Iris pigment epithelial cell (primary cell): Measurements from ENCODE around the gene ST6GALNAC3.
A peak's percentile ranks its signal among the peaks of the same experiment; 100 is the strongest.

ENCODE experiments used
- DNase-seq: peaks from one replicate; pipeline ENCODE4 v3.0.0-alpha.2; 2011; ENCODE audit warnings: low read depth

Gene ST6GALNAC3

DNA sequence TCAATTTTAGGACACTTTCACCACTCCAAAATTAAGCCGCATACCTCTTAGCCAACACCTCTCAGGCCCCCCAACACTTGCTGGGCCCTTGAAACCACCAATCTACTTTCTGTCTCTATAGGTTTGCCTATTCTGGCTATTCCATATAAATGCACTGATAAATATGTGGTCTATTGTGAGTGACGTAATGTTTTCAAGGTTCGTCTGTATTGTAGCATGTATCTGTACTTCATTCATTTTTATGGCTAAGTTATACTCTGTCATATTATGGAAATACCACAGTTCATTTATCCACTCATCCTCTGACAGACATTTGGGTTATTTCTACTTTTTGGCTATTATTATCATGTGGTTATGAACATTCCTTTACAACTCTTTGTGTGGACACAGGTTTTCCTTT is 432.8 kb downstream of the ST6GALNAC3 start:
- DNase-seq: no peak

DNA sequence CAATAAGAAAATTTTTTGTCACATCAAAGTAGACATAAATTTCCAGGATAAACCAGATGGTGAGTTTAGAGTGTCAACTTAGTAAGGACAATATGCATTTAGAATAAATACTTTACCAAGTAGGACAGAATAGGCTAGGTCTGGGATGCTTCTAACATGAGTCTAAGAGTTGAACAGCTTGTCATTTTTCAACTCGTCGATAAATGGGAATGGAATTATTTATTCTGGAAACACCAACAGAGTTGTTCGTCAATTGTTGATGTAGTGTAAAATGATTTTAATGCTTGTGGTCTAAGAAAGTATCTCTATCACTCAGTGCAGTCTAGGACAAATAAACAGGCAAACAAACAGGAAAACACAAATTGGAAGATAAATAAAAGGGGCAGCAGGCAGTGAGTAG is 434.3 kb downstream of the ST6GALNAC3 start:
- no peak for DNase-seq

DNA sequence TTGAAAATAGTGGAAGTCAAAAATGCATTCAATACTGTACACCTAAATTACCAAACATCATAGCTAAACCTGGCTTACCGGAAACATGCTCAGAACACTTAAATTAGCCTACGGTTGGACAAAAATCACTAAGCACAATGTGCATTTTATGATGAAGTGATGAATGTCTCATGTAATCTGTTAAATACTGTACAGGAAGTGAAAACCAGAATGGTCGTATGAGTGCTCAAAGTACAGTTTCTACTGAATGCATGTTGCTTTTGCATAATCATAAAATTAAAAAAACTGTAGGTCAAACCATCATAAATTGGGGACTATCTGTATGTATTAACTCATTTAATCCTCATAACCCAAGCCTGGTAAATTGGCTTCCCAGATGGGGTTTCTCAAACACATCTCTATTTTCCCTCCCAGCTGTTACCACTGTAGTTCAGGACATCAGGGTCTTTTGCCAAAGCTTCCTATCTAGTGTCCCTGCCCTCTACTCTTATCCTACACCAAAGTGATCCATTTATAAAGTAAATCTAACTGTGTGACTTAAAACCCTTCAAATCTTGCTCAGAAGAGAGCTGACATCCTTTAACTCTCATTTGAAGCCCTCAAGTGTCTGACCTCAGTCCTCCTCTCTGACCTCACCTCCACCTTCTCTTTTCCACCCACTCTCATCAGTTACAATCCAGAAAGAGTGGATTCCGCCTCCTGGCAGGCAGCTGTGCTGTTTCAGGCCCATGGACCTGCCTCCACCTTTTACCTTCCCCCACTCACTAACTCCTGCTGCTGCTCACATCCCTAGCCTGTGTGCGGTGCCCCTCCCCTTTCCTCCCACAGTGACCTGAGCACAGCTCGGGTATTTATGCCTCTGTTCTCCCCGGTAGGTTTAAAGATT is 436.4 kb downstream of the ST6GALNAC3 start:
- DNase-seq: no peak

DNA sequence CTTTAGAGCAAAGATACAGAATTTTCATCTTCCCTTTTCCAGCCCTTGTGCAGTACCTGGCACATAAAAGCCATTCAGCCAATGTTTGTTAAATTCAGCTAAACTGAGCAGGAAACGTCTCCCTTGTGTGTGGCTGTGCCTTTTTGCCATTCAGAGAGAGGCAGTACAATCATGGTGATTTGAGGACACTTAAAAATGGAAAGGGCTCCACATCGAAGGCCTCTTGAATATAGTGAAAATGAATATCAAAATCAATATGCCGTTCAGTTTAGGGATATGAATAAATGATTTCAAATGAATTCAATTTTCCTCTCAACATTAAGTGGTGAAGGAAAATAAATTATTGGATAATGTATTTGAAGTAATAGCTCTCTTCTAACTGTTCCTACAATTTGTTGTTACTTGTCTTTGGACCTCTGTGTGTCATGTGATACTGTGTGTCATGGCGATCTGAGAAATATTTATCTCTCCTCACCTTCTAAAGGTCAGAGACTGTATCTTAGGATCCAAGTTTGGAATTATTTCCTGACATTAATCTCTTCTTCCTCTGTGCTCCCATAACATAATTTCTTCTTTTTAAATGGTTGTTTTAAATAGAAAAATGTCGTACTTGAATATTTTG is 437.1 kb downstream of the ST6GALNAC3 start:
- no peak for DNase-seq

DNA sequence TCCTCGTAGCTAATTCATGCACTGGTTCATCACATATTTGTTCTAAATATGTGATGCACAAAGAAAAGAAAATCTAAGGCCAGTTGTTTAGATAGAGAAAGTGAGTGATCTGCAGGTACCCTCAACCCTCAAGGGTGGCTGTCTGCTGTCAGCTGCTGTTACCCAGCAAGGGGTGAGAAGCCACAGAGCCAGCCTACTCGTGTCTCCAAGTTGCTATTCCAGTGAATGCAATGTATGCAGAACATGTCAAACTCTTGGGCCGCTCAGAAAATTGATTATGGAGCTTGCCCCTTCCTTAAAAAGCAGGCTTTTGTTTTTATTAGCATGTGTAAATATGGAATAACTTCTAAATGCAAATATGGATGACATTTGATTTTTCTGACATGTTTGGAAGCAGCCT is 456.4 kb downstream of the ST6GALNAC3 start:
- DNase-seq: no peak

DNA sequence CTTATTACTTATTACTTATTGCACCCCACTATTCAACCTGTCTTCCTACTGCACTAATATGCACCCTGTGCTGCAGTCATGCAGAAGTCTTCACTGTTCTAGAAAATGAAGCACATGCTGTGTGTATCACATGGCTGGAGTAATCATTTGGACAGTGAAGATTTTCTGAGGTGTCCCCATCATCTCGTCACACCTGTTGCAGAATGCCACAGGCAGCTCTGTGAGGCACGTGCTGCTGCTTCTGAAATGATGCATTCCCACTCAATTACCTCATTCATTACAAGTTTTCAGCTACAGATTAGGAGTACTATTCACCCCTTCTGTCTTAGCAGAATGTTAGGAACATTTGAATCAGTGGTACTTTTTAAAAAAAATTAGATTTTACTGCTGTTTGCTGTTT is 467.1 kb downstream of the ST6GALNAC3 start:
- DNase-seq: no peak

DNA sequence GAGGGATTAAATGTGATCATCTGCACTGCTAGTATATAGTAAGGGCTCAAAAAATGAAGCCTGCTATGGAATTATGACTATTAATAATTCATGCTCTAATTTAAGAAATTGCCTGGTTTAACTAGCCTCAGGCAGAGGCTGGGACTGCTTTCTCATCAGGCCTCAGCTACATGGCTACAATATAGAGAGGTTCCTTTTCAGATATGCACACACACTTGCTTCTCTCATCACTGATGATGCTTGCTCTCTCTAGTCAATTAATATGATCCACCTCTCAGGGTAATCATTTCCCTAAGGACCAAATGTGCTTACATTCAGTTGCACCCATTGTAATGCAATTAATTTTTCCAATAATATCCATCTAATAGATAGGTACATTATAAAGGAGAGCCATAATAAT is 467.8 kb downstream of the ST6GALNAC3 start:
- no peak for DNase-seq

DNA sequence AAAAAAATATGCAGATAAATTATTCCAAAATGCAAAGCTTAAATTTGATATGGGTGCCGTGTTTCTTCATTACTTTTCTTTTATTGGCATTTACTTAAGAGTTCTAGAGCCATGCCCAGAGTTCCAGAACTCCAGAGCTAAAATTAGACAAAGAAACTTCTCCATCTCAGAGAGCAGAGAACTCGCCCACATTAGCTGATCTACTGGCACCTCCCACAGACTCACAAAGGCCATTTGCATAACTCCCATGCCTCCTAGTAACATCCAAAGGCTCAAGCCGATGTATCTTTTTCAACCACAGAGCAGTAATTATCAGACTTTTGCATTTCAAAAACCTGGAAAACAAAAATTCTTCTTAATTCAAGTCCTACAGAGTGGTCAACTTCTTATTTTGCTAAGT is 468.9 kb downstream of the ST6GALNAC3 start:
- no peak for DNase-seq

DNA sequence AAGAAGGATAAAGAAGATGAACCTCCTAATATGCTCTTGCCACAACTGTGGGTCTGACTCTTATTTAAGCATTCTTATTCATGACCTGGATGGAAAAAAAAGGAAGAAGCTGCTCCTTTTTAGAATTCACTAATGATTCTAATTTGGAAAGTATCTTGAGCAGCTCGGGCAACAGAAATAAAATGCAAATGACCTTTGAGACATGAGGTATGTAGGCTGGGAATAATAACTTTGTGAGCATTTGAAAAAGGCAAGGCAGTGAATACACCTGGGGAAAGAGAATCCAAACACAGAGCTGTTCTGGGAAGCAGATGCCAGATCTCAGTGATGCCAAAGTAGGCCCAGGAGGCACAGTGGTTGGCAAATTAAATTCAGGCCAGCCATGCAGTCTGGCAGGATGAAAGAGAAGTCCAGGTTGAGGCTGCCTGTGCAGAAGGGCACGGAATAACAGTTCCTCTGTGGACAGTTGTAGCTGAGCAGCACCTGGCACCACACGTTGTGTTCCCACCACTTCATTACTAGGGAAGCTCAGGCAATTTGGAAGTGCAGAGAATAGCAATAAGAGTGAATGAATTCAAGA is 471.9 kb downstream of the ST6GALNAC3 start:
- DNase-seq: no peak

DNA sequence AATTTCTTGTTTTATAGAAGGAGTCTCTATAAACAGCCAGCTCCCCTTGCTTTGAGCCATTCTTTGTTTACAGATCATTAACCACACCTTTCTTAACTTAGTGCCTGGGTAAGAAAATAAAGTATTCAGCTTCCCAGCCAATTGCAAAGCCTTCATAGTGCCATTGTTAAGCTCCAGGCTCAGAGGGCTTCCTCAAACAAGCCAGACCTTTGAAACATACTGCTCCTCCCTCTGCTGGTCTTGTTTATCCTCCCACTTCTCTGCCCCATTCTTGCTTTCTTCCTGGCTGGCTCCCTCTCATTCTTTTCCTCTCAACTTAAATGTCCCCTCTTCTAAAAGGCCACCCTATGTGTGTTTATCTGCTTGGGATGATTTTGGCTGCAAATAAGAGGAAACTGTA is 473.4 kb downstream of the ST6GALNAC3 start:
- DNase-seq: peak; percentile 0

DNA sequence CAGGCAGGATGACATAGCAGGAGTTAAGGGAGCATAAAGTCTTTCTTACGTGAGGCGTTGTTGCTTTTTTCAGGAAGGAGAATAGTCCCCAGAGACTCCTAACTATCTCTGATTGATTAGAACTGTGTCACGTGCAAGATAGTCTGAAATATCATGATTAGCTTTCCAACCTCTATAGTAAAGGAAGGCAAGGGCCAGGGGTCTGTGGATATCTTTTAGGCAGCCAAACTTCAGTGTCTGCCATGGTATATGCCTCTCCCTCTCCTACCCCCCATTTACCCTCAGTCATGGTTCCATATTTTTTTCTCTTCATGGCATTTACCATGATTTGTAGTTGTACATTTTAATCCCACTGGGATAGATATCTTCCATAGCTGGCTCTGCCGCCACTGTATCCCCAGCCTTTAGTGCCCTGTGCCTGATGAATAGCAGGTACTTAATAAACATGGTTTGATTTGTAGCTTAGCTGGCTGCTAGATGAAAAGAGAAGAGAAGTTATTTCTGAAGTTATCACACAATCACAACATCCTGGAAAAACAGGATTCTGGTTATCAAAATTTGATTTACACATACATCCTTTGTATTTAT is 474.1 kb downstream of the ST6GALNAC3 start:
- DNase-seq: no peak

DNA sequence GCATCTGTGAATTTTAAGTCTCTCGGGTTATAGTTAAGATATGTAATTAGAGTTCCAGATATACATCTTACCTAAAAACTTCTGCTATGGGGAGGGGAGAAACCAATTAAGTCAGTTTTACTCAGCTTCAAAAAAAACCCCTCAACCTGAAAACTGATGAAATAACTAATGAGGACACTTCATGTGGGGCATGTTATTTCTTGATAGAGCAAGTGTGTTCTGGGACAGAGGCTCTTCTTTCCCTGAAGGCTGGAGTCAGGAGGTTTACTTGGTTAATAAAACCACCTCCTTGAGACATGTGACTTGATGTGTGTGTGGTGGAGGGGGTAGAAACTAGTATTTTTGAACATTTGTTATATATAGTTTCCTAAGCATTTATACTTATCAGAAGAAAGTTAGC is 479.7 kb downstream of the ST6GALNAC3 start:
- DNase-seq: no peak

DNA sequence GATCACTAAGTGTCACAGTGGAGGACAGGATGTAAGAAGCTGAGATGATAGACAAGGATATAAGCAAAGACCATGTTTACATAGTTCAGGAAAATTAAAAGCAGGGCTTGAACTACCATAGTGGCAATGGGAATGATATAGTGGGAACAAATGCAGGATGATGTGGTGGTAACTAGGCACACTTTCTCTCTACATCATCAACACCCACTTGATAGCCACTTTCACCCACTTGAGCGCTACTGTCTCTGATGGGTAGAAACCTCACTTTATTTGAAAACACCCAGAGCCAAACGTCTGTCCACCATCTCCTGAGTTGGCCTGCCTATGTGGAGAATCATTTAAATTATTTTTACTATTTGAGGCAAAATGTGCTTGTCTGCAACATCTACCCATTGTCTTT is 487.7 kb downstream of the ST6GALNAC3 start:
- no peak for DNase-seq

DNA sequence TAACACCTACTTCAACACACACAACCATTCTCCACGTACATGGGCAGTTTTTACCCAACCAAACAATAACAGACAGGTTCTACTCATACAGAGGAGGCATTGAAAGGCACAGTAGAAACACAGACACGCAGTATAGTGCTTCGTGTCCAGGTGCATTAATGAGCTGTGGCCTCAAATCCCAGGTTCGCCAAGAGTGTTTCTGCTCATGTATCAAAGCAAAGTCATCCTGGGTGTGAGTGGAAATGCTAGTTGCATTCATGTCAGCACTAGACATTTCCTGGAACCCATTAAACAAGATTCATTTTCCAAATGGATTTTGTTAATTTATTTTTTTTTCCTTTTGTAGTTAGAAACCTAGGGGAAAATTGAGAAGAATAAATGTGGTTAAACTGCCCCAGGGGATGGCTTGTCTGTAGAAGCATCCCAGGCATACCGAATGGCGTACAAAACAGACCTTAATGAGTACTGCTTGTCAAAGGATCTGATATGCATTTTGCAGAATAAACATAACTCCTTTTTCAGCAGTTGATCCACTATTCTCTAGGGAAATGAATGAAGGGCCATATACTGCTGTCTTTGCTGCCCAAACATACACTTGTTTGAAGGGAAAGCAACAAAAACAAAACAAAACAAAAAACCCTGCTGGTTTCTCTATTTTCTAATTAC is 494.2 kb downstream of the ST6GALNAC3 start:
- DNase-seq: no peak

DNA sequence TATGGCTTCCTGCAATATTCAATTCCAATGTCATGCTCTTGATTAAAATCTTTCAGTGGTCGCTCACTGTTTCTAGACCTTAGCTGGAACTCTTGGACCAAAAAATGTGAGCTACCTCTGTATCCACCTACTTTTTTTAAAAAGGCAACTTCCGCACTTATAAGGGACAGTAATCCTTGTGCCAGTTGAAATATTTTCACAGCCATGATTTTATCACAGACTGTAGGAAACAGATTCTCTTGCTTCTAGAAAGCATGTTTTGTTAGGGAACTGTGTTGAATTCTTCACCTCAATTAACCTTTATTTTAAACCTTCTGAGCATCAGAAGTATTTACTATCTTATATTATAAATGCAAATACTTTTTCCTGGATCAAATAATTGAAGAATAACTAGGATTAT is 496.7 kb downstream of the ST6GALNAC3 start:
- DNase-seq: no peak

DNA sequence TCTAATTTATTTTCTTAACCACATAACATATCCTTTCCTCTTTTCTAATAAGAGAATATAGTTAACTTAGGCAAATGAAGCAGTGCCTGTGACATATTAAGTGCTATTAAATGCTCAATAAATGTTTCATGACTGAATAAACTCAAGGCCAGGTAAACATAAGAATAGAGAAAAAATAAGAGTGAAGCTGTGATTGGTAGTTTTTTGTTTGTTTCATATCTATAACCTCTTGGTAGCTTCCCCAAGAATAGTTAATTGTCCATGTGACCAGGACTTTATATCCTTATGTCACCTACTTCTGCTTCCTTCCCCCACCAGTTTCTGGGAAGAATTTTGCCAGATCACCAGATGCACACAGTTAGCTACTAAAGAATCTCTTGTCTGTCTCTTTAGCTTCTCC is 497.7 kb downstream of the ST6GALNAC3 start:
- DNase-seq: no peak

DNA sequence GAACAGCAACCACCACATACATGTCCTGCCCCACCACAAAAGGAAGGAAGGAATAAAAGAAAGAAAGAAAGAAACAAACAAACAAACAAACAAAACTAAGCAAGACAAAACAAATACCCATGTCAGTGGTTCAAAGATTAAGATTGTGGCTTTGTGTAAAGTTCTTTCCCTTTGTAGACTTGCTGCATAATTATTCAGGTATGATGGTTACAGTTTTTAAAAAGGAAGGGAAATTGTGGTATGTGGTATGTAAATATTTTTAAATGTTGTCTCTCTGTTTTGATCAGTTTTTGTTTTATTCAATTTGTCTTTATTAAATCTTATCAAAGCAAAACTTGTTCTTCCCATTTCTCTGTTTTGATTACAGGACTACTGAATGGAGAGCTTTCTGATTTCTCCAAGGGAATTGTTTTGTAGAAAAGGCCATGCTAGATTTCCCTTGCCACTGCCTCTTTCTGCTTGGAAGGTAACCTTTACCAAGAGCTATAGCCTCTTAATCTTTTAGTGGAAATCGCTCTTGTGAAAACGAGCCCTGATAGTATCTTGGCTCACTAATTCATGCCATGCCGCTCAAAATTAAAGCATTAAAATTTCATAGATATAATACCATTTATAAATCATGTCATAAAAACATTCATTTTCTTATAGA is 502.5 kb downstream of the ST6GALNAC3 start:
- DNase-seq: no peak

DNA sequence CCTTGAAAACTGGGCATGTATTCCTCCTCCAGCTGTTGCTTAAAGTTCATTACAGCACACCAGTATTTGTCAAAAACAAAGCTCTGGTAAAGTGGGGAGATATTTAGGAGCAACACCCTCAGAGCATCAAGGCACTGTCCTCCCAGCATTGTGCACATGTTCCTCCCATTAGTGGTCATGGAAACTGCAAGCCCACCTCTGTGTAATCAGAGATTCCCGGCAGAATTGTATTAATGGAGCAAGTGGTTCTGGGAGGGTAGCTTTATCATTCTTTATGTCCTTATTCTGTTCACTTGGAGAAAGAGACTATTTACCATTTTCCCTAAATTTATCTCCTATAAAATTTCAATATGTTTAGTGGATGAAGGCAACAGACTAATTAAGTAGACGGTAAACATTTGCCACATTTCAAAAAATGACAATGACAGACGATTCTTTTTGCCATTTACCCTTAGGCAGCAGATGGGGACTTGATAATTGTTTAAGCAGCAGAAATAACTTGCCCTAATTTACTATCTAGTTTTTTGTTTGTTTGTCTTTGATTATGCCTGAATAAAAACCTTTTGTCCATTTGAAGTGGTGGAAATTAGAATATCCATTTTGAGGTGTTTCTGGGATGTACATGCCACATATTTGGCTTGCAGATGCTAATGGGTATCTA is 503.1 kb downstream of the ST6GALNAC3 start:
- no peak for DNase-seq

DNA sequence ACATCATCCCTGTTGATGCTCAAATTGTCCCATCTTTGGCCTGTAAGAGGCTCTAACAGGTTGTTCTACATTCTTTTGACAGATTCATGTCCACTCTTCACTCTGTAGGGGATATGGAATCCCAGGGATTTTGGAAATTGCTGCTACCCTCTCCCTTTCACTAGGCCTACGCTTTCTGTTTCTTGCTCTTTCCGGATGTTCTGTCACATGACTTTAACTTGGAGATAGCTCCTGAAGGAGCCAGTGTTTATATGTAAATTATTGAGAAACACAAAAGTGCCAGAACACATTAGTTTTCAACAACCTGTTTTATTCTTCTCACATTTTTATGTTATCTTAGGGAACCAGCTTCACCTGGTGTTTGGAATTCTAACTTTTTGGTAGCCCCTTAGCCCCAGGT is 505.7 kb downstream of the ST6GALNAC3 start:
- no peak for DNase-seq

DNA sequence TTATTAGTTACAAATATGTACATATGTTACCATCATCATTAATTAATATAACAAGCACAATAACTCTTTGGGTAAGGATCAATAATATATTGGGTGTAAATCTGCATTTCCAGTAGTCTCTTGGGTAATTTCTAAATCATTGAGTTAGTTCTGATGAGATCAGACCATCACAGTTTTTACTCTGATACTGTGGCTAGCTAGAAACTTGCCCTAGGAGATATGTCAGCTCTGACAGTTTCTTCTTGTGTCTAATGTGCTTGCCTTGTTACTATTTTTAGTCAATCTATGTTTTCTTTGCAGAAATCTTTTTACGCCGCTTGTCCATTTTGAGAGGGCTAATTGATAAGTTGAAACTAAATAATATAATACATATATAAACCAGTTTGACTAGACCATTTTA is 507.2 kb downstream of the ST6GALNAC3 start:
- no peak for DNase-seq

DNA sequence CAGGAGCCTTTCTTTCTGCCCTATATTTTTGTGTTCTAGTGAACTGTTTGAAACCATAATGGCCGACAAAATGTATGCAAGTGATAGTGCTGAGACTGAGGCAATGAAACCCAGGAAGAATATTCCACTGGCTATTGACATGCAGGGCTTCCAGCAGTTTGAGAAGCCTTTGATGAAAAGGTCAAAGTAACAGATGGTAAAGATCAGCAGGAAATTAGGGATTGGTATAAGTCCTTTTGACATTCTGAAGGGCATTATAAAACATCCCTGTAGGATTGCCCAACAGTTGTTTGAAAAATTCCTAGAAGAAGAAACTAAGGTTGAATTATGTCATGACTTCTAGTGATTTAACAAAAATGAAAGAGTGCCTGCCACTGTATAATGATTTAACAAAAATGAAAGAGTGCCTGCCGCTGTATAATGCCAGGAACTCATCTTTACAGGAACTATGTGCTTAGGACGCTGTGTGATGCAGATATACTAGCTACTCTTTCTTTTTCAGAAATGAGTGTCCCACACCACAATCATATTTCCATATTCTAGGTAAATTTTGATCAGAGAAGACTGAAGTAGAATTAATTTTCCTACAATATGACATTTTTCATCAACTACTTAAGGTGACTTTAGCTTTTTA is 508.8 kb downstream of the ST6GALNAC3 start:
- DNase-seq: no peak
